ENCODE measurements around the gene ZBTB3. TPM values are rescaled to one million over a fixed set of nuclear protein-coding genes. Genes with fewer than 3 reads are reported as not detected.

ZBTB3 gene
- total and polyA plus RNA-seq, 2 donors (not counting 3 experiments of a cell fraction or from before 2014, with no cell fraction given), result 3.7 to 6.9 TPM

DNA sequence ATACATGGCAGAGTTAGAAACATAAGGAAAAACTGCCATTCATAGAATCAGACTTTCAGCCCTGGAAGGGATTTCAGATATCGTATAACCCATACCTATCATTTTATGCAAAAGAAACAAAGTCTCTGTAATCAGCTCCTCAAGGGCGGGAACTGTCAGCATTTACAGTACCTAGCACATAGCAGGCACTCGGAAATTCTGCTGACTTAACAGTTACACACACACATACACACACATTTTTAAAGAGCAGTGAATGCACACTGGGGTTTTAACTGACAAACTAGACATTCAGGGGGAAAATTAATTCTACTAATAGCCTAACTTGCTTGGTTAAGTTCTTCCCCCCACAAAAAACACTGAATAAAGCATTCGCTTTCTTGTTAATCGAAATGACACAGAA lies 37.8 kb downstream of the ZBTB3 start:
- Histone ChIP-seq H3K36me3 (ENCODE audit: control insufficient read depth in 2 of 2, extremely low read depth in 1 of 2, insufficient read depth in 2 of 2, low read length in 2 of 2) (peaks cover 43 to 48% of the 10 kb centered on the region in 2 experiments), H3K27me3 (ENCODE audit: control insufficient read depth in 2 of 2, insufficient read depth in 2 of 2, low read length in 2 of 2) (no peaks in the 10 kb centered on the region), H3K4me2 (ENCODE audit: insufficient read depth, low read length) (no peak overlapping the region), H3K79me2 (ENCODE audit: control insufficient read depth, insufficient read depth, low read length) (peaks cover 35% of the 10 kb centered on the region), H3K4me3 (replicated peaks in 1 of 3; ENCODE audit: insufficient read depth in 1 of 3, low read depth in 1 of 3, low read length in 3 of 3) (no peak overlapping the region), H3K9me1 (replicated peaks; ENCODE audit: control insufficient read depth, extremely low read depth, insufficient read depth, low read length) (no peaks in the 10 kb centered on the region), H3K9me3 (replicated peaks; ENCODE audit: control insufficient read depth, insufficient read depth, low read length) (no peaks in the 10 kb centered on the region), H3K4me1 (ENCODE audit: control insufficient read depth, extremely low read depth, insufficient read depth, low read length) (no peaks in the 10 kb centered on the region), H3K27ac (ENCODE audit: insufficient read depth, low read depth, low read length) (no peak overlapping the region), H4K20me1 (replicated peaks; ENCODE audit: control insufficient read depth, extremely low read depth, insufficient read depth, low read length) (no peaks in the 10 kb centered on the region), H3K9ac (replicated peaks; ENCODE audit: extremely low read depth, insufficient read depth, low read length) (no peak overlapping the region), H2AFZ (ENCODE audit: low read depth, low read length) (no peak overlapping the region)
- intact Hi-C loops (cut with micrococcal nuclease) (no loop called here), dilution Hi-C loops (cut with MboI; ENCODE audit: extremely low pct_ligation_motif_present, low sequenced_read_pairs) (no loop called here)
- TF ChIP-seq, protein P1, sequence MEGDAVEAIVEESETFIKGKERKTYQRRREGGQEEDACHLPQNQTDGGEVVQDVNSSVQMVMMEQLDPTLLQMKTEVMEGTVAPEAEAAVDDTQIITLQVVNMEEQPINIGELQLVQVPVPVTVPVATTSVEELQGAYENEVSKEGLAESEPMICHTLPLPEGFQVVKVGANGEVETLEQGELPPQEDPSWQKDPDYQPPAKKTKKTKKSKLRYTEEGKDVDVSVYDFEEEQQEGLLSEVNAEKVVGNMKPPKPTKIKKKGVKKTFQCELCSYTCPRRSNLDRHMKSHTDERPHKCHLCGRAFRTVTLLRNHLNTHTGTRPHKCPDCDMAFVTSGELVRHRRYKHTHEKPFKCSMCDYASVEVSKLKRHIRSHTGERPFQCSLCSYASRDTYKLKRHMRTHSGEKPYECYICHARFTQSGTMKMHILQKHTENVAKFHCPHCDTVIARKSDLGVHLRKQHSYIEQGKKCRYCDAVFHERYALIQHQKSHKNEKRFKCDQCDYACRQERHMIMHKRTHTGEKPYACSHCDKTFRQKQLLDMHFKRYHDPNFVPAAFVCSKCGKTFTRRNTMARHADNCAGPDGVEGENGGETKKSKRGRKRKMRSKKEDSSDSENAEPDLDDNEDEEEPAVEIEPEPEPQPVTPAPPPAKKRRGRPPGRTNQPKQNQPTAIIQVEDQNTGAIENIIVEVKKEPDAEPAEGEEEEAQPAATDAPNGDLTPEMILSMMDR (IDR thresholded peaks at IDR 0.05; ENCODE audit: extremely low read depth in 1 of 2, insufficient read depth in 1 of 2, low read depth in 1 of 2, low read length in 2 of 2), result no peak
- TF ChIP-seq, protein P2, sequence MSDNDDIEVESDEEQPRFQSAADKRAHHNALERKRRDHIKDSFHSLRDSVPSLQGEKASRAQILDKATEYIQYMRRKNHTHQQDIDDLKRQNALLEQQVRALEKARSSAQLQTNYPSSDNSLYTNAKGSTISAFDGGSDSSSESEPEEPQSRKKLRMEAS (IDR thresholded peaks at IDR 0.05; ENCODE audit: insufficient read depth, insufficient read length), result no peak
- TF ChIP-seq FOS (IDR thresholded peaks at IDR 0.05; ENCODE audit: borderline replicate concordance, insufficient read depth, low read length), result no peak
- DNase-seq (ENCODE audit: low read depth, low spot score) (no peak), FAIRE-seq (no peak)
- ChIA-PET CTCF (no interaction called here), POLR2A (no interaction called here)
- BruUV-seq (replicated peaks), result no TSS peak
